ENCODE data around the gene ARHGAP18. TPM values are rescaled to one million over a fixed set of nuclear protein-coding genes. Genes with fewer than 3 reads are reported as not detected.

Gene ARHGAP18
- total RNA-seq, 1 donor from 2014 or later: 7.9 TPM

- Mint-ChIP-seq H3K4me3 (no peak overlapping the region), H3K27ac (no peak overlapping the region), H3K27me3 (no peaks in the 10 kb centered on the region), H3K4me1 (peaks cover 12% of the 10 kb centered on the region), H3K36me3 (ENCODE audit: low read depth) (peaks cover 6% of the 10 kb centered on the region), H3K9me3 (no peaks in the 10 kb centered on the region)
- POLR2A ChIA-PET: interaction anchor here (1.2 kb wide), 1 partner anchor 10 kb away, joined by 5 read pairs; the partner anchor contains the start of gene ARHGAP18
- CTCF ChIA-PET: no interaction called here
- DNase-seq (no peak), ATAC-seq (ENCODE audit: low read depth) (no peak)
- intact Hi-C loops (cut with micrococcal nuclease): no loop called here
- no peak for TF ChIP-seq CTCF (IDR thresholded peaks at IDR 0.05)
Observed at GRCh38 chr6:129700666-129701065, 9.3 kb downstream of the ARHGAP18 start.

GRCh38 chr6:129699659-129700058, 10.3 kb downstream of the ARHGAP18 start:
- CTCF ChIA-PET: no interaction called here
- TF ChIP-seq CTCF (IDR thresholded peaks at IDR 0.05): no peak
- ATAC-seq (ENCODE audit: low read depth): no peak
- POLR2A ChIA-PET: interaction anchor here (1.2 kb wide), 1 partner anchor 11 kb away, joined by 5 read pairs; the partner anchor contains the start of gene ARHGAP18
- intact Hi-C loops (cut with micrococcal nuclease): no loop called here
- Mint-ChIP-seq H3K9me3 (no peaks in the 10 kb centered on the region), H3K27me3 (no peaks in the 10 kb centered on the region), H3K4me3 (no peak overlapping the region), H3K4me1 (peaks cover 15% of the 10 kb centered on the region), H3K27ac (no peak overlapping the region), H3K36me3 (ENCODE audit: low read depth) (no peaks in the 10 kb centered on the region)
- DNase-seq: no peak

GRCh38 chr6:129698430-129698829, 11.5 kb downstream of the ARHGAP18 start:
- ATAC-seq (ENCODE audit: low read depth) (no peak), DNase-seq (no peak)
- H3K27me3 Mint-ChIP-seq: no peaks in the 10 kb centered on the region
- TF ChIP-seq CTCF (IDR thresholded peaks at IDR 0.05): no peak
- ChIA-PET CTCF (no interaction called here), POLR2A (no interaction called here)
- H3K27ac Mint-ChIP-seq: no peak overlapping the region
- no peaks in the 10 kb centered on the region for H3K36me3 Mint-ChIP-seq (ENCODE audit: low read depth)
- intact Hi-C loops (cut with micrococcal nuclease): no loop called here
- no peak overlapping the region for H3K4me3 Mint-ChIP-seq
- H3K9me3 Mint-ChIP-seq: no peaks in the 10 kb centered on the region
- peaks cover 15% of the 10 kb centered on the region for H3K4me1 Mint-ChIP-seq

GRCh38 chr6:129697788-129698187, 12.2 kb downstream of the ARHGAP18 start:
- peaks cover 15% of the 10 kb centered on the region for H3K4me1 Mint-ChIP-seq
- POLR2A ChIA-PET: no interaction called here
- no peaks in the 10 kb centered on the region for H3K27me3 Mint-ChIP-seq
- H3K27ac Mint-ChIP-seq: no peak overlapping the region
- H3K4me3 Mint-ChIP-seq: no peak overlapping the region
- DNase-seq (no peak), ATAC-seq (ENCODE audit: low read depth) (no peak)
- H3K36me3 Mint-ChIP-seq (ENCODE audit: low read depth): no peaks in the 10 kb centered on the region
- TF ChIP-seq CTCF (IDR thresholded peaks at IDR 0.05): no peak
- no peaks in the 10 kb centered on the region for H3K9me3 Mint-ChIP-seq
- CTCF ChIA-PET: no interaction called here
- intact Hi-C loops (cut with micrococcal nuclease): no loop called here

- H3K27me3 Mint-ChIP-seq: no peaks in the 10 kb centered on the region
- TF ChIP-seq CTCF (IDR thresholded peaks at IDR 0.05): no peak
- intact Hi-C loops (cut with micrococcal nuclease): no loop called here
- H3K27ac Mint-ChIP-seq: no peak overlapping the region
- peaks cover 15% of the 10 kb centered on the region for H3K4me1 Mint-ChIP-seq
- no peaks in the 10 kb centered on the region for H3K9me3 Mint-ChIP-seq
- POLR2A ChIA-PET: no interaction called here
- CTCF ChIA-PET: no interaction called here
- H3K4me3 Mint-ChIP-seq: no peak overlapping the region
- ATAC-seq (ENCODE audit: low read depth) (no peak), DNase-seq (no peak)
- H3K36me3 Mint-ChIP-seq (ENCODE audit: low read depth): no peaks in the 10 kb centered on the region
Observed at GRCh38 chr6:129696843-129697242, 13.1 kb downstream of the ARHGAP18 start.
